Pancreas (tissue), 10 donors: ENCODE data around the gene PALLD. TPM values are rescaled to one million over a fixed set of nuclear protein-coding genes. Genes with fewer than 3 reads are reported as not detected.

Experiments used
- ATAC-seq, 4 donors: fragments of 200-7000 bp; cut with Tn5 transposase; one replicate each; pipeline versions ENCODE4 v1.8.0 to v1.9.1; 2020; ENCODE audit warnings: mild to moderate bottlenecking in 4 of 4, moderate library complexity in 4 of 4
- DNase-seq, 6 donors: peaks; one replicate each; pipeline ENCODE4 v3.0.0-alpha.2; 2020
- FAIRE-seq: peaks from 2 replicates; lab custom pipeline; 2012; peaks lifted over from hg19 to GRCh38; lab: Jason Lieb, UNC
- H3K27ac ChIP-seq, 4 donors: fragments of 200-600 bp; sonication (generic); 1 replicate in 3 of 4; 2 replicates in 1 of 4; pipeline versions ENCODE4 v1.5.0 to v1.8.0; 2020
- H3K27me3 ChIP-seq, 4 donors: fragments of 200-600 bp; one replicate each; pipeline ENCODE4 v1.8.0; 2021
- H3K36me3 ChIP-seq, 3 donors: fragments of 200-600 bp; sonication (generic) in 1 of 3; one replicate each; pipeline versions ENCODE4 v1.5.0 to v1.8.0; 2020 to 2021
- H3K4me1 ChIP-seq, 3 donors: fragments of 200-600 bp; one replicate each; pipeline ENCODE4 v1.8.0; 2021
- H3K4me3 ChIP-seq, 4 donors: fragments of 200-600 bp; sonication (generic) in 2 of 4; one replicate each; pipeline versions ENCODE4 v1.5.0 to v1.8.0; 2020 to 2021
- H3K9me3 ChIP-seq, 4 donors: fragments of 200-600 bp; one replicate each; pipeline ENCODE4 v1.8.0; 2021
- CTCF ChIP-seq, 4 donors: fragments of 200-600 bp; sonication (generic) in 3 of 4; IDR thresholded peaks; one replicate each; pipeline versions ENCODE4 v1.5.0 to v1.8.0; 2021; ENCODE audit warnings: antibody characterized with exemption in 4 of 4
- WGBS, 2 donors: extraction: QIAGEN DNeasy Blood & Tissue Kit; methylation state at CpG; one replicate each; pipeline ENCODE4 v1.1.7; 2013; 5-methylcytosine and 5-hydroxymethylcytosine counted together
- intact Hi-C, 3 donors: fragments of 100-400 bp; cut with DNase I; formaldehyde crosslinking; loops; one replicate each; pipeline versions ENCODE4 v1.11.1 to v1.14.2; 2022
- polyA plus RNA-seq, 2 donors: library from polyadenylated mRNA; stranded (reverse); fragments of 200-250 nt; gene quantifications; one replicate each; pipeline ENCODE4 v1.2.3, GENCODE V29; 2013
- total RNA-seq, 6 donors: library from RNA; stranded (reverse); fragmentation: NEBNext Ultra II Directional in 4 of 6; extraction: Animal tissue kit (Norgen Biotek cat#: 25700) in 4 of 6; gene quantifications; one replicate each; pipeline versions ENCODE4 v1.2.1 to v1.2.4, GENCODE V29; 2021 to 2023
- donor health status: healthy with polysubstance abuse.
- donor health status: DM: no; HTN: no; CAD: no; lungs with moderate emphysema.
- donor health status: DM: no; HTN: no; CAD: no.
- donor health status: control.
- donor health status: control.
- donor health status: Bipolar disorder and iron deficiency.
- donor health status: DM: yes; HTN: yes; CAD: no.
- donor health status: DM: no; HTN: no; CAD: no.
- donor health status: DM: no; HTN: no; CAD: no.
- donor health status: DM: yes; HTN: yes; CAD: no.

Gene PALLD
- total and polyA plus RNA-seq, 8 donors: 4.4 to 44.2 (median 14.1) TPM

- Histone ChIP-seq H3K4me1 (peaks cover 0 to 7% (median 0%) of the 10 kb centered on the region in 3 donors), H3K36me3 (no peaks in the 10 kb centered on the region), H3K4me3 (no peak overlapping the region), H3K9me3 (no peaks in the 10 kb centered on the region), H3K27ac (no peak overlapping the region), H3K27me3 (no peaks in the 10 kb centered on the region)
- peak in 3 of 4 donors; percentile 32 to 71 (median 38) for ATAC-seq
- FAIRE-seq: no peak
- no peak for DNase-seq
- intact Hi-C loops: no loop called here
- no peak for TF ChIP-seq CTCF (IDR thresholded peaks at IDR 0.05)
Observed at GRCh38 chr4:168841672-168842019, 344.8 kb downstream of the PALLD start.

- H3K4me1 ChIP-seq: peaks cover 0 to 7% (median 0%) of the 10 kb centered on the region in 3 donors
- ATAC-seq: no peak
- no peak for DNase-seq
- TF ChIP-seq CTCF (IDR thresholded peaks at IDR 0.05): no peak
- no peak overlapping the region for H3K27ac ChIP-seq
- intact Hi-C loops: no loop called here
- H3K27me3 ChIP-seq: no peaks in the 10 kb centered on the region
- H3K36me3 ChIP-seq: no peaks in the 10 kb centered on the region
- WGBS, 2 donors: 71 to 90% methylated on average over 1 of the region's 1 CpG
- FAIRE-seq: no peak
- no peaks in the 10 kb centered on the region for H3K9me3 ChIP-seq
- no peak overlapping the region for H3K4me3 ChIP-seq
Observed at GRCh38 chr4:168842186-168842585, 345.3 kb downstream of the PALLD start.

- no peaks in the 10 kb centered on the region for H3K9me3 ChIP-seq
- WGBS, 2 donors: 89 to 93% methylated on average over 7 of the region's 7 CpGs
- no peaks in the 10 kb centered on the region for H3K36me3 ChIP-seq
- DNase-seq: no peak
- peaks cover 0 to 7% (median 3%) of the 10 kb centered on the region in 3 donors for H3K4me1 ChIP-seq
- H3K27me3 ChIP-seq: no peaks in the 10 kb centered on the region
- TF ChIP-seq CTCF (IDR thresholded peaks at IDR 0.05): no peak
- FAIRE-seq: no peak
- intact Hi-C loops: no loop called here
- H3K27ac ChIP-seq: no peak overlapping the region
- H3K4me3 ChIP-seq: no peak overlapping the region
- no peak for ATAC-seq
Observed at GRCh38 chr4:168843635-168844034, 346.8 kb downstream of the PALLD start.

- no peaks in the 10 kb centered on the region for H3K36me3 ChIP-seq
- peaks cover 0 to 7% (median 3%) of the 10 kb centered on the region in 3 donors for H3K4me1 ChIP-seq
- no peak for DNase-seq
- H3K27me3 ChIP-seq: no peaks in the 10 kb centered on the region
- H3K27ac ChIP-seq: no peak overlapping the region
- FAIRE-seq: no peak
- no peak for TF ChIP-seq CTCF (IDR thresholded peaks at IDR 0.05)
- 79 to 84% methylated on average over 8 of the region's 8 CpGs for whole genome bisulfite sequencing, 2 donors
- H3K4me3 ChIP-seq: no peak overlapping the region
- no peaks in the 10 kb centered on the region for H3K9me3 ChIP-seq
- intact Hi-C loops: no loop called here
- no peak for ATAC-seq
Observed at GRCh38 chr4:168844353-168845049, 347.6 kb downstream of the PALLD start.

GRCh38 chr4:168845897-168846296 is 349.0 kb downstream of the PALLD start:
- Histone ChIP-seq H3K4me3 (no peak overlapping the region), H3K36me3 (no peaks in the 10 kb centered on the region), H3K27ac (no peak overlapping the region), H3K9me3 (no peaks in the 10 kb centered on the region), H3K4me1 (peaks cover 0 to 7% (median 3%) of the 10 kb centered on the region in 3 donors), H3K27me3 (no peaks in the 10 kb centered on the region)
- FAIRE-seq (no peak), ATAC-seq (peak in 2 of 4 donors; percentile 33 to 35), DNase-seq (no peak)
- no peak for TF ChIP-seq CTCF (IDR thresholded peaks at IDR 0.05)
- intact Hi-C loops: no loop called here
- 84 to 85% methylated on average over 2 of the region's 2 CpGs for WGBS, 2 donors
